Panc1 (cell line): ENCODE data around the gene ADCY4. TPM values are rescaled to one million over a fixed set of nuclear protein-coding genes. Genes with fewer than 3 reads are reported as not detected.

Source experiments
- ATAC-seq: fragments of 200-7000 bp; cut with Tn5 transposase; 2 replicates; pipeline ENCODE4 v1.9.1; 2020; ENCODE audit warnings: mild to moderate bottlenecking, moderate library complexity
- BruUV-seq: library from RNA; stranded (reverse); fragments of 400-500 nt; replicated peaks from 2 replicates; lab custom pipeline; 2021; lab: Mats Ljungman, UMichigan
- CTCF ChIA-PET: fragments of 300-600 bp; sonication (Branson Sonifier 250); formaldehyde crosslinking; loops from one replicate; lab custom pipeline; 2022; ENCODE audit warnings: antibody characterized with exemption; lab: Charles Lee
- POLR2A ChIA-PET: fragments of 300-600 bp; sonication (Branson Sonifier 250); formaldehyde crosslinking; loops from one replicate; lab custom pipeline; 2022; ENCODE audit warnings: antibody characterized with exemption; lab: Charles Lee
- DNase-seq: peaks from one replicate; pipeline ENCODE4 v3.0.0-alpha.2; 2010; ENCODE audit warnings: low read depth, low spot score
- H3K27ac ChIP-seq: 2 replicates; pipeline ENCODE4 v1.5.1; 2011; ENCODE audit warnings: mild to moderate bottlenecking, low read length, inconsistent platforms
- H3K27me3 ChIP-seq: fragments of 200-500 bp; sonication (Bioruptor generic); 2 replicates; pipeline ENCODE4 v1.6.0; 2014; ENCODE audit warnings: low read length, inconsistent platforms; ENCODE audit not compliant: control insufficient read depth, insufficient read depth
- H3K36me3 ChIP-seq: fragments of 200-500 bp; sonication (Bioruptor generic); 2 replicates; pipeline ENCODE4 v1.5.1; 2014; ENCODE audit warnings: inconsistent platforms, mild to moderate bottlenecking, low read length, moderate library complexity; ENCODE audit not compliant: control insufficient read depth, insufficient read depth
- H3K4me1 ChIP-seq: 2 replicates; pipeline ENCODE4 v1.5.1; 2011; ENCODE audit warnings: inconsistent platforms, mild to moderate bottlenecking, low read length, moderate library complexity; ENCODE audit not compliant: control insufficient read depth, insufficient read depth
- H3K4me3 ChIP-seq, 2 experiments: 2 replicates each; pipeline ENCODE4 v1.5.1; 2011 to 2012; ENCODE audit warnings: low read depth in 2 of 2, low read length in 2 of 2, mild to moderate bottlenecking in 2 of 2, inconsistent platforms in 1 of 2, moderate library complexity in 1 of 2
- H3K9me3 ChIP-seq: fragments of 200-500 bp; sonication (Bioruptor generic); 2 replicates; pipeline ENCODE4 v1.5.1; 2014; ENCODE audit warnings: low read depth, mild to moderate bottlenecking, inconsistent platforms, low read length, moderate library complexity; ENCODE audit not compliant: control insufficient read depth, insufficient read depth
- CTCF ChIP-seq: fragments of 450-650 bp; IDR thresholded peaks from 2 replicates; pipeline ENCODE4 v1.5.1; 2017; ENCODE audit warnings: mild to moderate bottlenecking
- POLR2AphosphoS5 ChIP-seq: IDR thresholded peaks from 2 replicates; pipeline ENCODE4 v1.6.1; 2012; ENCODE audit warnings: mild to moderate bottlenecking, low read depth, low read length, moderate library complexity
- REST ChIP-seq, 2 experiments: IDR thresholded peaks; 2 replicates each; pipeline ENCODE4 v1.6.1; 2011 to 2012; ENCODE audit warnings: low read depth in 2 of 2, control low read depth in 1 of 2, low read length in 1 of 2, mild to moderate bottlenecking in 1 of 2, moderate library complexity in 1 of 2; ENCODE audit not compliant: insufficient read depth in 1 of 2
- SIN3A ChIP-seq: IDR thresholded peaks from 2 replicates; pipeline ENCODE4 v1.6.1; 2012; ENCODE audit warnings: low read depth, mild to moderate bottlenecking, low read length, moderate library complexity, borderline replicate concordance; ENCODE audit not compliant: insufficient read depth
- TCF7L2 ChIP-seq: IDR thresholded peaks from 2 replicates; pipeline ENCODE4 v1.6.1; 2011; ENCODE audit warnings: mild to moderate bottlenecking, low read depth, low read length, inconsistent platforms
- in situ Hi-C: cut with HindIII; loops from 2 replicates; pipeline ENCODE4 v1.10.0; 2016; ENCODE audit warnings: low sequenced_read_pairs, low pct_unique_long_range_greater_than_20kb
- intact Hi-C: fragments of 100-400 bp; cut with micrococcal nuclease; formaldehyde crosslinking; loops from one replicate; pipeline ENCODE4 v1.10.0; 2022; ENCODE audit not compliant: unreplicated experiment
- total RNA-seq: library from RNA; stranded (reverse); gene quantifications from one replicate; pipeline ENCODE4 v1.2.1, GENCODE V29; 2021; ENCODE audit not compliant: unreplicated experiment

The ADCY4 gene
- total RNA-seq, 1 experiment from 2014 or later = 0.21 TPM

DNA sequence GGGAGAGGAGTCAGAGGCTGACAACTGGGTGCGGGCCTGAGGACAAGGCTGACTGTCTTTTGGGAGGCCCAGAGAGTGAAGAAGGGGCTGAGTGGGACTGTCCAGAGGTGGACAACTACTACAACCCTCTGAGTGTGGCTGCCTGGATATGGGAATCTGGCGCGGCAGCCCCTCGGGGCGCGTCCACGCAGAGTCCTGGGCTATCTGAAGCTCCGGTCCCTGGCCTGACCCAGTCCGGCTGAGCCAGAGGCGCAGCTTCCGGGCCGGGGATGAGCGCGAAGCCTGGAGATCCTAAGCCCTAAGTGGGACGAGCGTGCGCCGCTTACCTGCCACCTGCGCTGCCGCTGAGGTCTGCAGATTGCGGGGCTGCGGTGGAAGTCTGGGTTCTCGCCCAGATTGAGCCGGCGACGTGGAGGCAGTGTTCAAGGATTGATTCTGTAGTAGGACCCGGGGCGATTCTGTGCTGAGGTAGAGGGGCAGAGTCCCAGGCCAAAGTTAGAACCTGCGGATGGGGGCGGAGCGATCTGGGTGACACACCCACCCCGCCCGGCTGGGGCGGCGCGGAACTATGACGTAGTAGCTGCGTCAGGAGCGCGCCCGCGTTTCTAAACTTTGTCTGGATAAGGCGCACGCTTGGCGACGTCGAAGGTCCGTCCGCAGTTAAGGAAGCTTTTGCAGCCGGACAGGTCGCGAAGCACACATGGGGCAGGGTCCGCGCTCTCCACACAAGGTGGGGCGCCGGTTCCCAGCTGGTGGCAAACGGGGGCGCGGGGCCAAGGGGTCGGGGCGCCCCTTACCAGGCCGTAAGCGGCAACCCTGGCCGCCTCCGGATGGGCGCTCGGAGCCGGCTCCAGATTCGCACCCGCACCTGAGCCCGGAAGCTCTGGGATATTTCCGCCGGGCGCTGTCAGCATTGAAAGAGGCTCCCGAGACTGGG, 35.3 kb downstream of the ADCY4 start, which contains the start of the genes DHRS1 and NOP9:
Gene DHRS1, minus strand, starts transcription at position 526 of the 937 bp plus-strand sequence. CDS start 674 bp downstream, outside the sequence.
Gene NOP9, plus strand, starts transcription at position 596 of the 937 bp plus-strand sequence. Its CDS starts 105 bp downstream, at position 701.
- in situ Hi-C loops = no loop called here
- no peaks in the 10 kb centered on the region for H3K27me3 ChIP-seq
- ATAC-seq = peak; percentile 87
- H3K27ac ChIP-seq = peak within 1 kb of the TSS; percentile 77
- peaks cover 9% of the 10 kb centered on the region; the same call in 1 of the 2 replicates for H3K36me3 ChIP-seq
- intact Hi-C loops = no loop called here
- TF ChIP-seq POLR2AphosphoS5 = peak; percentile 75
- no peak for TF ChIP-seq REST (IDR thresholded peaks at IDR 0.05; ENCODE audit: insufficient read depth in 1 of 2, low read depth in 2 of 2, low read length in 1 of 2)
- no peak for TF ChIP-seq TCF7L2
- peak; percentile 95; the same call in 1 of the 2 replicates for TF ChIP-seq SIN3A
- no peak for TF ChIP-seq CTCF
- H3K4me3 ChIP-seq = peak within 1 kb of the TSS; percentile 89 to 92
- CTCF ChIA-PET = interaction anchor here (0.5 to 1.6 kb wide), 3 partner anchors 44 to 84 kb away, joined by 3 to 6 read pairs (median 3); partner anchors contain the start of genes MDP1 and TINF2
- no peaks in the 10 kb centered on the region for H3K9me3 ChIP-seq
- peaks cover 7% of the 10 kb centered on the region; the same call in 1 of the 2 replicates for H3K4me1 ChIP-seq
- POLR2A ChIA-PET = interaction anchor here (0.6 to 0.7 kb wide), 3 partner anchors 52 to 1430 kb away, joined by 3 to 10 read pairs (median 4); partner anchors contain the start of gene TINF2
- TSS peak; percentile 70 for BruUV-seq
- peak; percentile 46 for DNase-seq

GRCh38 chr14:24298892-24299254, 36.0 kb downstream of the ADCY4 start:
- ATAC-seq (peak; percentile 50), DNase-seq (no peak)
- POLR2A ChIA-PET = no interaction called here
- in situ Hi-C loops (no loop called here), intact Hi-C loops (no loop called here)
- Histone ChIP-seq H3K36me3 (peaks cover 9% of the 10 kb centered on the region; the same call in 1 of the 2 replicates), H3K4me1 (peaks cover 7% of the 10 kb centered on the region; the same call in 1 of the 2 replicates), H3K9me3 (no peaks in the 10 kb centered on the region), H3K4me3 (peak overlapping the region; percentile 89 to 92), H3K27ac (peak overlapping the region; percentile 68), H3K27me3 (no peaks in the 10 kb centered on the region)
- TF ChIP-seq REST (IDR thresholded peaks at IDR 0.05; ENCODE audit: insufficient read depth in 1 of 2, low read depth in 2 of 2, low read length in 1 of 2) (no peak), SIN3A (no peak), CTCF (no peak), TCF7L2 (no peak), POLR2AphosphoS5 (no peak)
- CTCF ChIA-PET = interaction anchor here (0.5 to 1.6 kb wide), 3 partner anchors 43 to 83 kb away, joined by 3 to 6 read pairs (median 3); partner anchors contain the start of genes MDP1 and TINF2
- no TSS peak for BruUV-seq
